H7 (cell line): ENCODE measurements around the gene ADCY10. TPM values are rescaled to one million over a fixed set of nuclear protein-coding genes. Genes with fewer than 3 reads are reported as not detected.
A peak's percentile ranks its signal among the peaks of the same experiment; 100 is the strongest.
"Not testable (repeated sequence)": the region's sequence is repeated elsewhere in the genome, so short reads cannot be mapped to it uniquely, and the experiment has no call there.

Experiments used
- DNase-seq: peaks from one replicate; pipeline ENCODE4 v3.0.0; 2012
- H3K27me3 ChIP-seq: 2 replicates; pipeline ENCODE4 v1.6.0; 2011; ENCODE audit warnings: mild to moderate bottlenecking, low read length; ENCODE audit not compliant: control insufficient read depth, insufficient read depth
- H3K36me3 ChIP-seq: replicated peaks from 2 replicates; pipeline ENCODE4 v1.5.1; 2011; ENCODE audit warnings: low read length; ENCODE audit not compliant: control insufficient read depth, insufficient read depth
- H3K4me3 ChIP-seq: 2 replicates; pipeline ENCODE4 v1.5.1; 2011; ENCODE audit warnings: low read depth, mild to moderate bottlenecking, control low read depth, low read length, moderate library complexity; ENCODE audit not compliant: insufficient read depth
- total RNA-seq: library from RNA; depleted of rRNA; stranded (reverse); fragments of >200 nt; shearing (Covaris generic); gene quantifications from 2 replicates; pipeline ENCODE4 v1.2.3, GENCODE V29; 2014

ADCY10 gene
- total RNA-seq, 1 experiment from 2014 or later = 0.24 TPM

DNA sequence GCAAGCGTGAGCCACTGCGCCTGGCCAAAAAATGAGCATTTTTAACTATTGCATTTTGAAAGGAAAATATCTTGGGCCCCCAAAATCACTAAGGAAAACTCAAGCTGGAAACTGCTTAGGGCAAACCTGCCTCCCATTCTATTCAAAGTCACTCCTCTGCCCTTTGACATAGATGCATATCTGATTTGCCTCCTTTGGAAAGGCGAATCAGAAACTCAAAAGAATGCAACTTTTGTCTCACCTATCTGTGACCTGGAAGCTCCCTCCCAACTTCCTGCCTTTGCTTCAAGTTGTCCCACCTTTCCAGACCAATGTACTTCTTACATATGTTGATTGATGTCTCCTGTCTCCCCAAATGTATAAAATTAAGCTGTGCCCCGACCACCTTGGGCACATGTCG, 83.3 kb downstream of the ADCY10 start:
- not testable (repeated sequence) for DNase-seq, H3K4me3 ChIP-seq, H3K27me3 ChIP-seq, H3K36me3 ChIP-seq

GRCh38 chr1:167829868-167830267, 84.1 kb downstream of the ADCY10 start:
- H3K36me3 ChIP-seq = no peaks in the 10 kb centered on the region
- no peak overlapping the region for H3K4me3 ChIP-seq
- DNase-seq = no peak

DNA sequence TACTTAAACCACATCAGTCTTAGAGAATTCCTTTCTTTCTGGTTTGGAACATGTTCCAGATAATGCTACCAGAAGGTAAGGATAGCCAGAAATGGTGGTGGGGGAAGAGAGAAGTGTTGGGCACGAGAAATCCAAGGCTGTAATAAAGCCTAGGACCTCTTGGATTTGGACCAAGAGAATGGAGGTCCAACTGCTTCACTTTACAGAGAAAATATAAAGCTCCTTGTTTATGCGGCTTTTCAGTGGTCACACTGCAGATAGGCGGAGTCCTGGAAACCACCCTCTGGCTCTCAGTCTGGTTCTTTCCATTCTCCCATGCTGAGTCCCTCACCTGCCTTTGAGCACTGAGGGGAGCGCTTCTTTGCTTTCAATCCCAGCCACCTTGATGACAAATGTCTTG, 87.8 kb downstream of the ADCY10 start:
- Histone ChIP-seq H3K27me3 (no peaks in the 10 kb centered on the region; the same call in 1 of the 2 replicates), H3K36me3 (no peaks in the 10 kb centered on the region), H3K4me3 (no peak overlapping the region)
- DNase-seq = peak; percentile 19

More at GRCh38 chr1:167829868-167830267, 84.1 kb downstream of the ADCY10 start:
- no peaks in the 10 kb centered on the region for H3K27me3 ChIP-seq

GRCh38 chr1:167825419-167826079, 88.4 kb downstream of the ADCY10 start:
- no peak for DNase-seq
- no peaks in the 10 kb centered on the region for H3K36me3 ChIP-seq
- H3K4me3 ChIP-seq = no peak overlapping the region

DNA sequence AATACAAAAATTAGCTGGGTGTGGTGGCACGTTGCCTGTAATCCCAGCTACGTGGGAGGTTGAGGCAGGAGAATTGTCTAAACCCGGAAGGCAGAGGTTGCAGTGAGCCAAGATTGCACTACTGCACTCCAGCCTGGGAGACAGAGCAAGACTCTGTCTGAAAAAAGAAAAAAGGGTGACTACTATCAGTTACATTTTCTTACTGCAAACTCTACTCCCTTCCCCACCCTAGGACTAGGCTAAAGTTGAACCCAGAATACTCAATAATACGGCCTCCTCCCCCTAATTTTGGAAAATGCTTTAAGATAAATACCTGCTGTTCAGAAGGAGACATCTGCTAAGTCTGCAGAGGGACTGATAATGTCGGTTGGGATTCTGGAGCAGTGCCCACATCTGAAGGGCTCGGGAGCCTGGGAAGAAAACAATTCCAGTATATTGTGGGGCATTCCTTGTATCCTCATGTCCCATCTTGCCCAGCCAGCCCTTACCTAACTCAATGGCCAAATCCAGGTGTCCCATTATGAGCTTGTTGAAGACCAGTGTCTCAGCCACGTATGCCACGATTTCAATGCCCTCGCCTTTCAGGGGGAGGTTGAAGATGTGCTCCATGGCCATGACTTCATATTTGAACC, 89.7 kb downstream of the ADCY10 start:
- Histone ChIP-seq H3K4me3 (no peak overlapping the region), H3K36me3 (no peaks in the 10 kb centered on the region), H3K27me3 (no peaks in the 10 kb centered on the region; the same call in 1 of the 2 replicates)
- no peak for DNase-seq

More at GRCh38 chr1:167825419-167826079, 88.4 kb downstream of the ADCY10 start:
- no peaks in the 10 kb centered on the region; the same call in 1 of the 2 replicates for H3K27me3 ChIP-seq

- H3K36me3 ChIP-seq = no peaks in the 10 kb centered on the region
Observed at GRCh38 chr1:167821969-167822685, 91.8 kb downstream of the ADCY10 start.

DNA sequence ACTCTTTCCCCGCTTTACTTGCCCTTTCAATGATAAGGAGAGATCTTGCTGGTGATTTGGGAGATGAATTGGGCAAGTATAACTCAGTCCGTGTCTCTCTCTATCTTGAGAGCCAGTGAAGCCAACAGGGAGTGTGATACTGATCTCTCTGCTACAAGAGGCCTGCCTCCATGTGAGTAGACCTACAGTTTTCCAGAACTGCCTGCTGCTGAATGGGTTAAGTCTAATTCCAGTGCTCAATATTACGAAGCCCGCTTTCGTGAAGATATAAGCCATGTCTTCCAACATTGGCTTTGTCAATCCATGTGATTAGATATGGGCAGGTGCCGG, 92.6 kb downstream of the ADCY10 start:
- H3K27me3 ChIP-seq = no peaks in the 10 kb centered on the region; the same call in 1 of the 2 replicates
- no peaks in the 10 kb centered on the region for H3K36me3 ChIP-seq
- no peak for DNase-seq
- no peak overlapping the region for H3K4me3 ChIP-seq

More at GRCh38 chr1:167821969-167822685, 91.8 kb downstream of the ADCY10 start:
- Histone ChIP-seq H3K4me3 (no peak overlapping the region), H3K27me3 (no peaks in the 10 kb centered on the region; the same call in 1 of the 2 replicates)
- DNase-seq = no peak

DNA sequence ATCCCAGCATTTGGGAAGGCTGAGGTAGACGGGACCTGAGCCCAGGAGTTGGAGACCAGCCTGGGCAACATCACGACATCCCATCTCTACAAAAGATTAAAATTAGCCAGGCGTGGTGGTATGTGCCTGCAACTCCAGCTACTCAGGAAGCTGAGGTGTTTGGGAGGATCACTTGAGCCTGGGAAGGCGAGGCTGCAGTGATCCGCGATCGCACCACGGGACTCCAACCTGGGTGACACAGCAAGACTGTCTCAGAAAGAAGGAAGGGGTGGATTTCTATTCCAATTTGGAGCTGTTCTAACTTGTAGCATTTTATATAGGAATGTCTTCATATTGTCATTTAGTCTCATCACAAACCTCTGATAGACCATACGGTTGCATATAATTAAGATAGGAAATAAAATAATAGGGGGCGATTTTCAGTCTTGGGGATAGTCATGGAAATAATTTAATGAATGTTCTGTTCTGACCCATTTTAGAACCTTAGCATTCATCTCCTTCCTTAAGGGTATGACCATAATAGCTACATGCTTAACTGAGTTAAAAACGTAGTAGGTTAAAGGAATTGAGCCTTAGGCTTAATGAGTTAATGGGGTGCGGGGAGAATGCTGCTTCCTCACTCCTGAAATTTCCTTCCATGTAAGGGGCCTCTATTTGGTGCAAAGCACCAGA, 93.1 kb downstream of the ADCY10 start:
- Histone ChIP-seq H3K36me3 (no peaks in the 10 kb centered on the region), H3K4me3 (no peak overlapping the region), H3K27me3 (no peaks in the 10 kb centered on the region; the same call in 1 of the 2 replicates)
- no peak for DNase-seq

DNA sequence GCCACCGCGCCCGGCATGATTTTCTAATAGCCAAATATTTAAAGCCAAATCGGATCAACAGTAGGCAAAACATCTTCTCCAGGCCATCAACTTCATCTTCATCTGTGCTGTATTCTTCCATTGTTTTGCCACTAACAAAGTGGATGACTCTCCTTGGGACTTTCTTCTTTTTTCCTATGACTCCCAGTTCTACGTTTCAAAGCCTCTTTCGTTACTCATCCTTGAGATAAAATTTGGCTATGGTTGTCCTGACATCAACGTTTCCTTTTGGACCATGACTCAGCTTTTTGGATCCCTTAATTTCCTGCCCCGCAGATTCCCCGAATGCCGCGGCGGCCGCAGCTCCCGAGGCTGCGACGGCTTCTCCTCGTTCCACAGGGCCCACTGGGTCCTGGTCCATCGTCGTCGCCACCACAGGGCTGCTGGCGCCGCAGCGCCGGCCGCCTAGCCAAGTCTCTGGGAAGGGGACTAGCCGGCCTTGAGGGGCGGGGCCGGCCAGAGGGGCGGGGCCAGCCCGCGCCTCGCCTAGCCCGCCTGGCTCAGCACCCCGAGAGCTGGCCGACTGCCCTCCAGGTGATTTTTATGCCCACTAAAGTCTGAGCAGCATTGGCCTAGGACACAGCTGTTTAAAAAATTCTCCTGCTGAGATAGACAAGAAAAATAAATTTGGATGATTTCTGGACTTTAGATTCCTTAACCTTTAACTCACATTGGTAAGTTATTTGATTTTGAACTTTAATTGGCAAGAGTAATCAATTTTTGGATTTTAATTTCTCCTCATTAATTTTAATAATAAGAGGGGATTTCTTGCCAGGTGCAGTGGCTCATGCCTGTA, 93.9 kb downstream of the ADCY10 start:
- Histone ChIP-seq H3K36me3 (no peaks in the 10 kb centered on the region), H3K27me3 (no peaks in the 10 kb centered on the region; the same call in 1 of the 2 replicates), H3K4me3 (no peak overlapping the region)
- peak; percentile 94 for DNase-seq

- Histone ChIP-seq H3K36me3 (no peaks in the 10 kb centered on the region), H3K4me3 (no peak overlapping the region), H3K27me3 (no peaks in the 10 kb centered on the region)
- DNase-seq = no peak
Observed at GRCh38 chr1:167815650-167816049, 98.3 kb downstream of the ADCY10 start.

GRCh38 chr1:167812972-167813371, 101.0 kb downstream of the ADCY10 start:
- no peak overlapping the region for H3K4me3 ChIP-seq
- no peaks in the 10 kb centered on the region for H3K27me3 ChIP-seq
- no peak for DNase-seq
- H3K36me3 ChIP-seq = no peaks in the 10 kb centered on the region

- DNase-seq = no peak
- Histone ChIP-seq H3K36me3 (no peaks in the 10 kb centered on the region), H3K27me3 (no peaks in the 10 kb centered on the region), H3K4me3 (no peak overlapping the region)
Observed at GRCh38 chr1:167808690-167809089, 105.2 kb downstream of the ADCY10 start.

GRCh38 chr1:167808104-167808503, 105.8 kb downstream of the ADCY10 start:
- DNase-seq = no peak
- no peak overlapping the region for H3K4me3 ChIP-seq
- no peaks in the 10 kb centered on the region for H3K27me3 ChIP-seq
- no peaks in the 10 kb centered on the region for H3K36me3 ChIP-seq

- H3K36me3 ChIP-seq, H3K27me3 ChIP-seq, DNase-seq, H3K4me3 ChIP-seq: not testable (repeated sequence)
Observed at GRCh38 chr1:167806676-167807075, 107.3 kb downstream of the ADCY10 start.
